Left ventricle myocardium superior (tissue), 1 donor: ENCODE measurements around the gene PUS7. TPM values are rescaled to one million over a fixed set of nuclear protein-coding genes. Genes with fewer than 3 reads are reported as not detected.

ENCODE experiments used
- total RNA-seq: library from RNA; stranded (reverse); fragmentation: NEBNext Ultra II Directional; extraction: Animal tissue kit (Norgen Biotek cat#: 25700); gene quantifications from one replicate; pipeline ENCODE4 v1.2.1, GENCODE V29; 2021
- donor health status: DM: no; HTN: yes; CAD: no; lungs with severe emphysema.

The PUS7 gene
- total RNA-seq, 1 donor from 2014 or later = 3.7 TPM

Other genes with a start within 250 kb of the PUS7 start
- gene SRPK2, start 133.3 kb downstream of the PUS7 start, total RNA-seq = 29.1 TPM
- 14.5 TPM for gene RINT1, start 9.9 kb upstream of the PUS7 start, total RNA-seq
- not detected for gene EFCAB10, start 59.2 kb upstream of the PUS7 start, total RNA-seq